Coronary artery (tissue), 2 donors: ENCODE measurements around the gene MAN2B2.

Experiments
- DNase-seq: peaks from one replicate; pipeline ENCODE4 v3.0.0-alpha.2; 2017; ENCODE audit warnings: low spot score
- H3K27ac ChIP-seq, 2 donors: fragments of 200-600 bp; sonication (generic); one replicate each; pipeline ENCODE4 v1.5.1; 2016 to 2019
- H3K4me3 ChIP-seq: fragments of 200-600 bp; sonication (generic); 2 replicates; pipeline ENCODE4 v1.5.1; 2016; ENCODE audit warnings: mild to moderate bottlenecking, moderate library complexity
- CTCF ChIP-seq: fragments of 200-600 bp; sonication (generic); IDR thresholded peaks from one replicate; pipeline ENCODE4 v1.5.1; 2019; ENCODE audit warnings: antibody characterized with exemption

The MAN2B2 gene

GRCh38 chr4:6573986-6574746 is 823 bp upstream of the MAN2B2 start:
- DNase-seq, result no peak
- Histone ChIP-seq H3K4me3 (peak overlapping the region; percentile 90), H3K27ac (peak overlapping the region in 1 of 2 donors; percentile 85)
- TF ChIP-seq CTCF, result no peak

DNA sequence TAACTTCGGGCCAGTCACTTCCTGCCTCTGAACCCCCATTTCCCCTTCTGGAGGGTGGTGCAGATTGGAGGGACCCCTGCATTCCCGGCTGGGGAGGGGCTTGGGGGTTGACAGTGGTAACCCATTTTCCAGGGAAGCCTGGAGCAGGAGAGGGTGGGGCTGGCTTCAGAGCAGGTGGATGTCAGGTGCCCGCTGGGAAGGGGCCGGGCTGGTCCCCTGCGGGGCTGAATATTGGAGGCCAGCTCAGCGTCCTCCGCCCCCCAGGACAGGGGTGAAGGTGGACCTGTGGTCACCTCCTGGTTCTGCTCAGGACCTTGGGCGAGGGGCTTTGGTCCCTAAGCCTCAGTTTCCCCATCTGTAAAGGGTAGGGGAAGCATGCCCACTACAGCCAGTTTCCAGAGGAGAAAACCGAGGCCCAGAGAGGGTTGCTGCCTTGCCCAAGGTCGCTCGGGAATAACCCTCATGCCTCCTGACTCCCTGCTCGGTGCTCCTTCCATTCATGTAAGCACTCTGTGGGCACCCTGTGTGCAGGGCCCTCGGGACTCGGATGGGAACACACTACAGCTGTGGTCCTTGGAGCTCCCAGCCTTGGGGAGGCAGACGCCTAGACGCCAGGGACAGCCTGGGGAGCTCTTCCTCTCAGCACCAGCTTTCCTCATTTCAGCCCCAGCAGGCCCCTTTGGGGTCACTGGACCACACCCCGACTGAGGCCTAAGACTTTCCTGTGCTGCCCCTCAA is 683 bp downstream of the MAN2B2 start:
- H3K27ac ChIP-seq, result peak overlapping the region; percentile 57 to 85
- no peak for TF ChIP-seq CTCF
- H3K4me3 ChIP-seq, result peak overlapping the region; percentile 90
- no peak for DNase-seq

DNA sequence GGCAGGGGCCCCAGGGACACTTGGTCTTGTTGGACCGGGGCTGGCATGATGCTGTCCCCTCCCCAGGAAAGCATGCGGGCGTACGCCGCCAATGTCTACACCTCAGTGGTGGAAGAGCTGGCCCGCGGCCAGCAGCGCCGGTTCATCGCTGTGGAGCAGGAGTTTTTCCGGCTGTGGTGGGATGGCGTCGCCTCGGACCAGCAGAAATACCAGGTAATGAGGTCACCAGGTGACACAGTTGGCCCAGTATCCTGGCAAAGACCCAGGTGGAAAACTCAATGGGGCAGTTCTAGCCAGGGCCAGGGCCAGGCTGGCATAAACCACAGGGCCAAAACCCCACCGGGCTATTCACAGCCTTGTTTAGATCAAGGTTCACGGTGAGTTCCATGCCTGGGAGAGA is 1.5 kb downstream of the MAN2B2 start:
- H3K27ac ChIP-seq, result no peak overlapping the region
- H3K4me3 ChIP-seq, result no peak overlapping the region
- TF ChIP-seq CTCF, result no peak
- no peak for DNase-seq

GRCh38 chr4:6576932-6577331 is 1.9 kb downstream of the MAN2B2 start:
- no peak for DNase-seq
- TF ChIP-seq CTCF, result no peak
- Histone ChIP-seq H3K4me3 (no peak overlapping the region), H3K27ac (no peak overlapping the region)

- no peak for TF ChIP-seq CTCF
- no peak for DNase-seq
- no peak overlapping the region for H3K4me3 ChIP-seq
- H3K27ac ChIP-seq, result no peak overlapping the region
Measured at GRCh38 chr4:6577409-6577808, 2.4 kb downstream of the MAN2B2 start.

DNA sequence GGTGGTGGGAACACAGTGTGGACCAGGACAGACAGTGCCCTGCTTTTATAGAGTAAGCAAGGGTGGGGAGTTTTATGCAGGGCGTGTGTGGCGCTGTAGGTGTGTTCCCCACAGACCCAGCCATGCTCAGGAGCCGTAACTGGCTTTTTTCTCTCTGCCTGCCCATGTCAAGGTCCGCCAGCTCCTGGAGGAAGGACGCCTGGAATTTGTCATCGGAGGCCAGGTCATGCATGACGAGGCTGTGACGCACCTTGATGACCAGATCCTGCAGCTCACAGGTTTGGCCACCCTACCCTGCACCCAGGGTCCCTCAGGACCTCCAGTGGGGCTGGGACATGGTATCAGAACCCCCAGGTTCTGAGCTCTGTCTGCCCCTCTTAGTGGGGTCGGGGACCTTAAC is 3.2 kb downstream of the MAN2B2 start:
- H3K27ac ChIP-seq, result no peak overlapping the region
- no peak for TF ChIP-seq CTCF
- DNase-seq, result no peak
- no peak overlapping the region for H3K4me3 ChIP-seq

GRCh38 chr4:6580353-6580752 is 5.4 kb downstream of the MAN2B2 start:
- H3K27ac ChIP-seq, result no peak overlapping the region
- no peak for DNase-seq
- no peak overlapping the region for H3K4me3 ChIP-seq
- no peak for TF ChIP-seq CTCF
